NCI-H345 treated with DMSO at 0.1 percent for 48 hours (cell line): ENCODE results near the gene KRT33B.
A peak's percentile ranks its signal among the peaks of the same experiment; 100 is the strongest.

Experiments
- DNase-seq: peaks from one replicate; lab custom pipeline; 2025; ENCODE audit not compliant: unreplicated experiment; lab: John Stamatoyannopoulos, UW

The KRT33B gene

GRCh38 chr17:41325611-41326010 is 44.0 kb downstream of the KRT33B start:
- no peak for DNase-seq

DNA sequence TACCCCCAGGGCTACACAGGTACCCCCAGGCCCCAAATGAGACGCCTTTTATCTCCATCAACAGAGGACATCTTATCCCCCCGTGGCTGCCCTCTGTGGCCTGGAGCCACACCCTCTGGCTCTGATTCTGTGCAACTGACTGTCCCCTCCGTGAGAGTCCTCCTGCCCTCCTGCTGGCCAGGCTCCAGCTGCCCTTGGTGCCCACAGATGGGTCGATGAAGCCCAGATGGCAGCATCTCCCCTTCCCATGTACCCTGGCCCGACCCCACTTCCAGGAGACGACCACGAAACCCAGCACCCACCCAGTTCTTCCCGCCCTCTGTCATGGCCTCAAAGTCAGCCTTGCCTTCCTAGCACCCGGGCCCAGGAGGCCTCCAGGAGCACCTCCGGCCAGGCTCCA is 44.5 kb downstream of the KRT33B start:
- no peak for DNase-seq

DNA sequence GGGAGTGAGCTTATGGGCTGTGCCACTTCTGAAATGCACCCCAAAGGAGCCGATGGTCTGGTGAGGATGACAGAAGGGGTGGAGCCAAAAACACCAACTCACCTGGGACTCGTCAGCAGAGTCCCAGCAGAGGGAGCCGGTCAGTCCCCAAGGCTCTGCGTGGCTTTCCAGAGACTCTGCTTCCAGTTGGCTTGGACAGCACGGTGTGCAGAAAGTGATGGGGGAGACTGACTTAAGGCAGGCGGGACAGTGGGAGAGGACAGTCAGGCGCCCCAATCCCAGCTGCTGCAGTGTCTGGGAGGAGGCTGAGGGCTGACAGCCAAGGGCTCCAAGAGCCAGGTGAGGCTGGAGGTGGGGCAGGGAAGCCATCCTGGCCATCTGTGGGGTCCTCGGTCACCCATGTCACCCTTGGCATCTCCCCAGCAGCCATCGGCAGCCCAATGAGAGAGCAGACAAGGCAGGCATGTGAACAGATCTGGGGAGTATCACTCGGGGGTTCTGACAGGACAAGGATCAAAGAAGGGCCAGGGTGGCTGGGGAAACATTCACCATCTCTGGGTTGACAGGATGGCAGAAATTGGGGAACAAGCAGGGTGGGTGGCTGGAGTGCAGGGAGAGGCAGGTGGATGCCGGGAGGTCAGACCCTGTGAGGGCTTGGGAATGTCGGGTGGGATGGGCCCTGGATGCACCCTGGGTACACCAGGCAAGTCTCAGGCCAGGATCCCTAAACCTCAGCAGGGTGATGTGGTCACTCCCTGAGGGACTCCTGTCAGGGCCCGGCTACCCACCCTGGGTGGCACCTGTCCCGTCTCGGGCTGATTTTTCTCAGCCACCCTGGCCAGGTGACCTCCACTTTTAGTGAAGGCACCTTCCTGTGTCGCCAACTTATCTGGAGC is 45.2 kb downstream of the KRT33B start:
- peak; percentile 0 for DNase-seq

GRCh38 chr17:41322903-41323895 is 46.4 kb downstream of the KRT33B start:
- DNase-seq, result no peak

DNA sequence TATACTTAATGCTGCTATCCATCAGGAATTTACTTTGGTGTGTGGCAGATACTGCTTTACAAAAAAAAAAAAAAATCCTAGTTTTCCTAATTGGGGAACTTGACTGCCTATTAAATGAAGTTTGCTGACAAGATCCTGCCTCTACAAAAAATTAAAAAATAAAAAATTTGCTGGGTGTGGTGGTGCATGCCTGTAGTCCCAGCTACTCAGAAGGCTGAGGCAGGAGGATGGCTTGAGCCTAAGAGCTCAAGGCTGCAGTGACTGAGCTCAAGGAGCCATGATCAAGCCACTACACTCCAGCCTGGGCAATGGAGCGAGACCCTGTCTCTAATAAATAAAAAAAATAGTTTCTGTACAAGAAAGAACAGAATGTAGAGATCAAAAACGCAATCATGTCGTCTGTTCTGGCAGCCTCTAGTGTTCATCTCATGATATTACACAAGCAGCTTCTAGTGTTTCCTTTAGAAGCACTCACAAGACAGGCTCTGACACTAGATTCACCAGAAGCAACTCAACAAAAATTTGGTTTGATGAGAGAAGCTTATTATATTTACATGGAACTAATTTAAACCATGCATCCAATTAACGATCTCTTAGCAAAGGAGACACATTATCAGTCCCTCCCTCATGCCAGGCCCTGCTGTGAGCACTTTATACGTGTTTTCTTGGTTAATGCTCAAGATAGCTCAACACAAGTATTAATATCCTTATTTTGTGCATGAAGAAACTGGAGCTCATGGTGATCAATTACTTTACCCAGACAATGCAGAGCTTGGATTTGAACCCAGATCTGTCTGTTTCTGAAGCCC is 47.3 kb downstream of the KRT33B start:
- DNase-seq, result peak; percentile 41

DNA sequence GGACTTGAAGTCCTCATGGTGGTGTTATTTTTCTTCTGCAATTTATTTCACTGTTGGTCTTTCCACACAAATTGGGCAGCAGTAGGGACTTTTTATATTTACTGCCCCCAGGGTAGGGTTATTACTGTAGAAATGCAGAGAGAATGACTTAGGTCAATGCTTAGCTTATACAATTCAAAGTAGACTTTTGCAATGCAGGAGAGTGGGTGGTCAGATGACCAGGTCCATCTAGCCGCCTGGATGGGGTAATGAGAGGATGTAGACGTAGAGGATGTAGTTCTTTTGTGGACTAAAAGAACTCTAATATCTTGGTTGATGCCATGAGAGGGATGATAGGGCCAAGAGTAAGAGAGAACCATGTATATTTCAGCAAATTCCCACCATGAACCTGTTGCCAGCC is 51.4 kb downstream of the KRT33B start:
- no peak for DNase-seq

- no peak for DNase-seq
These were observed 53.7 kb downstream of the KRT33B start for GRCh38 chr17:41315814-41316445.

- DNase-seq, result peak; percentile 45
These were observed 54.3 kb downstream of the KRT33B start, which contains the start of gene KRTAP17-1 for GRCh38 chr17:41315204-41315794. KRTAP17-1 (minus strand) TSS chr17:41315710; CDS start chr17:41315650, 60 bp downstream.
